ENCODE results near the gene CPZ. TPM values are rescaled to one million over a fixed set of nuclear protein-coding genes. Genes with fewer than 3 reads are reported as not detected.

Gene CPZ
- total and polyA plus RNA-seq, 2 donors (not counting 1 experiment from before 2014, with no cell fraction given) = not detected

- Histone ChIP-seq H2AFZ (ENCODE audit: insufficient read depth, low read depth, low read length, poor library complexity, severe bottlenecking) (no peak overlapping the region), H3K9me3 (ENCODE audit: control extremely low read depth in 1 of 3, control insufficient read depth in 2 of 3, insufficient read depth in 1 of 3, low read length in 2 of 3) (no peaks in the 10 kb centered on the region), H3K4me1 (ENCODE audit: control insufficient read depth in 2 of 2, insufficient read depth in 2 of 2, low read length in 2 of 2) (no peaks in the 10 kb centered on the region), H3K4me2 (replicated peaks; ENCODE audit: low read depth, low read length, poor library complexity, severe bottlenecking) (no peak overlapping the region), H3K79me2 (ENCODE audit: control insufficient read depth, insufficient read depth, low read length) (no peaks in the 10 kb centered on the region), H3K27ac (ENCODE audit: low read length in 2 of 2) (no peak overlapping the region), H3K36me3 (replicated peaks in 1 of 2; ENCODE audit: control extremely low read depth in 1 of 2, control insufficient read depth in 1 of 2, extremely low read depth in 1 of 2, insufficient read depth in 2 of 2, low read length in 1 of 2) (no peaks in the 10 kb centered on the region), H3K27me3 (replicated peaks in 1 of 4; ENCODE audit: control extremely low read depth in 1 of 4, control insufficient read depth in 3 of 4, insufficient read depth in 4 of 4, low read length in 3 of 4) (peaks cover 0 to 3% (median 0%) of the 10 kb centered on the region in 4 experiments), H3K4me3 (ENCODE audit: control extremely low read depth in 1 of 5, extremely low read depth in 1 of 5, insufficient read depth in 1 of 5, low read depth in 2 of 5, low read length in 4 of 5) (no peak overlapping the region), H4K20me1 (ENCODE audit: control insufficient read depth, insufficient read depth, low read length, poor library complexity, severe bottlenecking) (no peaks in the 10 kb centered on the region), H3K9ac (ENCODE audit: low read length) (no peak overlapping the region)
- WGBS (ENCODE audit: insufficient coverage) = 79% methylated on average over 9 of the region's 9 CpGs
- ATAC-seq (ENCODE audit: low read depth) (no peak), DNase-seq (no peak)
- Mint-ChIP-seq H3K27me3 (peaks cover 6% of the 10 kb centered on the region), H3K27ac (no peak overlapping the region), H3K4me1 (no peaks in the 10 kb centered on the region), H3K9me3 (ENCODE audit: insufficient read depth) (no peaks in the 10 kb centered on the region), H3K4me3 (no peak overlapping the region)
- no peak for TF ChIP-seq CTCF (IDR thresholded peaks at IDR 0.05)
- TF ChIP-seq EZH2 (IDR thresholded peaks at IDR 0.05; ENCODE audit: borderline replicate concordance, insufficient read depth, low read depth, low read length, poor library complexity, severe bottlenecking) = no peak
- ChIA-PET CTCF (no interaction called here), POLR2A (no interaction called here)
- intact Hi-C loops (cut with micrococcal nuclease) = no loop called here
Measured at GRCh38 chr4:8609824-8610350, 17.3 kb downstream of the CPZ start.

DNA sequence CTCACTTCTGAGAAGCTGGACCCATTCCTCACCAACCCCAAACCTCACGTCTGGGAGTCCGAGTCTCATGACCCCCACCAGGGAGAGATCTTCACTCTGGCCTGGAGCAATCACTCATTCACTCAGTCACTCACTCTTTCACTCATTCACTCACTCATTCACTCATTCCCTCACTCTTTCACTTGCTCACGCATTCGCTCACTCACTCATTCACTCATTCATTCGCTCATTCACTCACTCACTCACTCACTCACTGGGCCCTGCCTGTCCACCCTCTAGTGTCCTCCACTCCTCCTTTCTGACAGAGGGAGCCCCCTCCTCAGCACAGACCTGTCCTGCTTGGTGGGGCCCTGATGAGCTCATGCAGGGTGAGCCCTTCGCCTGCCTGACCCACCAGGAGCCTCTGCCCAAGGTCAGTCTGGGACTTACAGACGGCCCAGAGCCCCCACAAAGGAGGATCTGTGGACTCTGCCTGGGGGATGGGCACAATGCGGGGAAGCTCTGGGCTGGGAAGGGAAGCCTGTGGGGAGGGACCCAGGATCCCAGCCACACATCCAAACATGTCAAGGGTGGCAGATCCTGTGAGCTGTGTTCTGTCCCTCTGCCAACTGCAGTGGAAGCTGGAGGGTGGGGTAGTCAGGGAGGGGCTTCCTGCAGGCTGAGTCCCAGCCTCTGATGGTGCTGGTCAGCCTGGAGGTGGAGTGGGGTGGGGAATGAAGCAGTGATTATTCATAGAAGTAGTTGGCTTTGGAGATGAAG is 18.5 kb downstream of the CPZ start:
- H3K4me2 ChIP-seq (replicated peaks; ENCODE audit: low read depth, low read length, poor library complexity, severe bottlenecking) = no peak overlapping the region
- Mint-ChIP-seq H3K4me1 (no peaks in the 10 kb centered on the region), H3K27ac (no peak overlapping the region), H3K4me3 (no peak overlapping the region), H3K27me3 (peaks cover 6% of the 10 kb centered on the region), H3K9me3 (ENCODE audit: insufficient read depth) (no peaks in the 10 kb centered on the region)
- H3K9ac ChIP-seq (ENCODE audit: low read length) = no peak overlapping the region
- ChIA-PET CTCF (no interaction called here), POLR2A (no interaction called here)
- no peak overlapping the region for H2AFZ ChIP-seq (ENCODE audit: insufficient read depth, low read depth, low read length, poor library complexity, severe bottlenecking)
- H3K9me3 ChIP-seq (ENCODE audit: control extremely low read depth in 1 of 3, control insufficient read depth in 2 of 3, insufficient read depth in 1 of 3, low read length in 2 of 3) = no peaks in the 10 kb centered on the region
- 83% methylated on average over 8 of the region's 8 CpGs for WGBS (ENCODE audit: insufficient coverage)
- peaks cover 0 to 3% (median 0%) of the 10 kb centered on the region in 4 experiments for H3K27me3 ChIP-seq (replicated peaks in 1 of 4; ENCODE audit: control extremely low read depth in 1 of 4, control insufficient read depth in 3 of 4, insufficient read depth in 4 of 4, low read length in 3 of 4)
- TF ChIP-seq EZH2 (IDR thresholded peaks at IDR 0.05; ENCODE audit: borderline replicate concordance, insufficient read depth, low read depth, low read length, poor library complexity, severe bottlenecking) (no peak), CTCF (IDR thresholded peaks at IDR 0.05) (no peak)
- H3K4me1 ChIP-seq (ENCODE audit: control insufficient read depth in 2 of 2, insufficient read depth in 2 of 2, low read length in 2 of 2) = no peaks in the 10 kb centered on the region
- H3K27ac ChIP-seq (ENCODE audit: low read length in 2 of 2) = no peak overlapping the region
- intact Hi-C loops (cut with micrococcal nuclease) = no loop called here
- H3K79me2 ChIP-seq (ENCODE audit: control insufficient read depth, insufficient read depth, low read length) = no peaks in the 10 kb centered on the region
- DNase-seq (no peak), ATAC-seq (ENCODE audit: low read depth) (no peak)
- no peaks in the 10 kb centered on the region for H4K20me1 ChIP-seq (ENCODE audit: control insufficient read depth, insufficient read depth, low read length, poor library complexity, severe bottlenecking)
- no peak overlapping the region for H3K4me3 ChIP-seq (ENCODE audit: control extremely low read depth in 1 of 5, extremely low read depth in 1 of 5, insufficient read depth in 1 of 5, low read depth in 2 of 5, low read length in 4 of 5)
- H3K36me3 ChIP-seq (replicated peaks in 1 of 2; ENCODE audit: control extremely low read depth in 1 of 2, control insufficient read depth in 1 of 2, extremely low read depth in 1 of 2, insufficient read depth in 2 of 2, low read length in 1 of 2) = no peaks in the 10 kb centered on the region
